Panc1 (cell line): ENCODE measurements around the gene PBX1.

Experiments
- CTCF ChIP-seq: fragments of 450-650 bp; IDR thresholded peaks from 2 replicates; pipeline ENCODE4 v1.5.1; 2017; ENCODE audit warnings: mild to moderate bottlenecking
- POLR2AphosphoS5 ChIP-seq: IDR thresholded peaks from 2 replicates; pipeline ENCODE4 v1.6.1; 2012; ENCODE audit warnings: mild to moderate bottlenecking, low read depth, low read length, moderate library complexity
- SIN3A ChIP-seq: IDR thresholded peaks from 2 replicates; pipeline ENCODE4 v1.6.1; 2012; ENCODE audit warnings: low read depth, mild to moderate bottlenecking, low read length, moderate library complexity, borderline replicate concordance; ENCODE audit not compliant: insufficient read depth
- TF ChIP-seq, protein P1 (sequence below), 2 experiments: IDR thresholded peaks; 2 replicates each; pipeline ENCODE4 v1.6.1; 2011 to 2012; ENCODE audit warnings: low read depth in 2 of 2, control low read depth in 1 of 2, low read length in 1 of 2, mild to moderate bottlenecking in 1 of 2, moderate library complexity in 1 of 2; ENCODE audit not compliant: insufficient read depth in 1 of 2

- TF ChIP-seq CTCF = no peak
- TF ChIP-seq POLR2AphosphoS5 = no peak
- TF ChIP-seq, protein P1, sequence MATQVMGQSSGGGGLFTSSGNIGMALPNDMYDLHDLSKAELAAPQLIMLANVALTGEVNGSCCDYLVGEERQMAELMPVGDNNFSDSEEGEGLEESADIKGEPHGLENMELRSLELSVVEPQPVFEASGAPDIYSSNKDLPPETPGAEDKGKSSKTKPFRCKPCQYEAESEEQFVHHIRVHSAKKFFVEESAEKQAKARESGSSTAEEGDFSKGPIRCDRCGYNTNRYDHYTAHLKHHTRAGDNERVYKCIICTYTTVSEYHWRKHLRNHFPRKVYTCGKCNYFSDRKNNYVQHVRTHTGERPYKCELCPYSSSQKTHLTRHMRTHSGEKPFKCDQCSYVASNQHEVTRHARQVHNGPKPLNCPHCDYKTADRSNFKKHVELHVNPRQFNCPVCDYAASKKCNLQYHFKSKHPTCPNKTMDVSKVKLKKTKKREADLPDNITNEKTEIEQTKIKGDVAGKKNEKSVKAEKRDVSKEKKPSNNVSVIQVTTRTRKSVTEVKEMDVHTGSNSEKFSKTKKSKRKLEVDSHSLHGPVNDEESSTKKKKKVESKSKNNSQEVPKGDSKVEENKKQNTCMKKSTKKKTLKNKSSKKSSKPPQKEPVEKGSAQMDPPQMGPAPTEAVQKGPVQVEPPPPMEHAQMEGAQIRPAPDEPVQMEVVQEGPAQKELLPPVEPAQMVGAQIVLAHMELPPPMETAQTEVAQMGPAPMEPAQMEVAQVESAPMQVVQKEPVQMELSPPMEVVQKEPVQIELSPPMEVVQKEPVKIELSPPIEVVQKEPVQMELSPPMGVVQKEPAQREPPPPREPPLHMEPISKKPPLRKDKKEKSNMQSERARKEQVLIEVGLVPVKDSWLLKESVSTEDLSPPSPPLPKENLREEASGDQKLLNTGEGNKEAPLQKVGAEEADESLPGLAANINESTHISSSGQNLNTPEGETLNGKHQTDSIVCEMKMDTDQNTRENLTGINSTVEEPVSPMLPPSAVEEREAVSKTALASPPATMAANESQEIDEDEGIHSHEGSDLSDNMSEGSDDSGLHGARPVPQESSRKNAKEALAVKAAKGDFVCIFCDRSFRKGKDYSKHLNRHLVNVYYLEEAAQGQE (IDR thresholded peaks at IDR 0.05; ENCODE audit: insufficient read depth in 1 of 2, low read depth in 2 of 2, low read length in 1 of 2) = no peak
- TF ChIP-seq SIN3A = no peak
These were observed 40.3 kb downstream of the PBX1 start for GRCh38 chr1:164599272-164599671.
